Left kidney (tissue), 2 donors: ENCODE data around the gene ENTREP3. TPM values are rescaled to one million over a fixed set of nuclear protein-coding genes. Genes with fewer than 3 reads are reported as not detected.
A peak's percentile ranks its signal among the peaks of the same experiment; 100 is the strongest.

Source experiments
- DNase-seq: peaks from one replicate; pipeline ENCODE4 v3.0.0-alpha.2; 2013
- polyA plus RNA-seq: library from polyadenylated mRNA; unstranded; fragments of 120-200 nt; gene quantifications from one replicate; pipeline ENCODE4 v1.2.1, GENCODE V29; 2013; ENCODE audit not compliant: insufficient read length

The ENTREP3 gene
- polyA plus RNA-seq, 1 donor, result 23.6 TPM

DNA sequence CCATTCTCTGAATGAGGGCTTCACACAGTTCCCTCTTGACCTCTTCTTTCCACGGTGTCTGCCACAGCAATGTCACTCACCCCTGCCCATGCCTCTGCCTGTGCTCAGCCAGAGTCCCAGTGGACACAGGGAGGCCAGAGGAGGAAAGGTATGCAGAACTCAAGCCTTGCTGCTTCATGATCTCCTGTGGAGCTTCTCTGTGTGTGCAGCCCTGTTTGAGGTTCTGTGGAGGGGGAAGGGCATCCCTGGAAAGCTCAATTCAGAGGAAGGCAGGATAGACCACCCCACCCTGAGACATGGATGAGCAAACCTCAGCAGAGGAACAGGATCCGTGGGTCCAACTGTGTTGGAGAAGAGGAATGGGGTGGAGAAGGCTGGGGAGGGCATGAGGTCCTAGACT lies 24.0 kb upstream of the ENTREP3 start:
- no peak for DNase-seq

DNA sequence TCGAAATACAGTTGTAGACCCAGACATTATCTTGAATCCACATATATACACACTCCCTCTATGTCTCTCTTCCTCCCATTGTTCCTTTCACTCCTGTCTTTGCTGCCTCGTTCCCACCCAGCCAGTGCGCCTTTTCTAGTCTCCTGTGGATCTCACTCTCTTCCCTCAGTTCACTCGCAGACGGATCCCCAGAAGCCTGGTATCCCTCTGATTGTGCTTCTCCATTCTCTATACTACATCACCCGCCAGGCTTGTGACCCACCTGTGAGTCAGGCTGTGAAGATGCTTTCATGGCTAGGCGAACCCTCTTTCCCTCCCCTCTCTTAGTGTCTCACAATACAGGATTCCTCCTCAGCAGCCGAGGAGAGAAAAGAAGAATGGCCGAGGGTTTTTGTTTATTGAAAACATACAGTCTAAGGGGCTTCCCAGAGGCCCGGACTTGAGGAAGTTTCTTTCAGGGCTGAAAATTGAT lies 23.4 kb upstream of the ENTREP3 start:
- DNase-seq, result no peak

DNA sequence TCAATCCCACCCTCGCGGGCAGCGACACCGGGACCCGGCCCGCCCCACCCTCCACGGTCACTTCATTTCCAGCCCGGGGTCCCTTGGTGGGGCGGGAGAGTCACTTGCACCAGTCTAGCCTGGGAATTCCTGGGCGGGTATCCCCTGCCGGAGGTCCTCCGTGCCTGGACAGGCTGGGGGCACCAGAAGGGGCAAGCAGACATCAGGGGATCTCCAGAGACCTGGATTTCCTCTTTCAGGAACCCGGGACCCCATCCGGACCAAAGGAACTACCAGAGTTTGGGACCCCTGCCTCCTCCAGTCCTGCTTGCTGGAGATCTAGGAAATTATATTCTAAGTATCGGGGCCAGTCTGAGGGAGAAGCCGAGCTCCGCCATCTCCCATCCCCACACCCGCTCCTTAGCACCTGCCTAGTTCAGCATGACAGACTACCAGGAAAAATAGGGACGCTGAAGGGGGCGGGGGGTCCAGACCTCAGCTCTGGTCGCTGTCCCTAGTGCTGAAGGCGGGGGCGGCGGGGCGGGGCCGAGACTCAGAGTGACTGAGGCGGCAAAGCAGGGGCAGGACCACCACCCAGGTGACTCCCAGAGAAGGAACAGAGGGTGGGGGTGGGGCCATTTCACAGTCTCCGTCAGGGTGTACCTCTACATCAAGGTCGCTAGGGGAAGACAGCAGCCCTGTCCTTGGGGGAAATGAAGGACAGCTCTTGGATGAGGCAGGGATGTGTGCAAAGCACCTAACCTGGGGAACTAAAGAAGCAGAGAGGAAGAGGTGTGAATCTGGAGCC lies 22.8 kb upstream of the ENTREP3 start:
- DNase-seq, result peak; percentile 77

DNA sequence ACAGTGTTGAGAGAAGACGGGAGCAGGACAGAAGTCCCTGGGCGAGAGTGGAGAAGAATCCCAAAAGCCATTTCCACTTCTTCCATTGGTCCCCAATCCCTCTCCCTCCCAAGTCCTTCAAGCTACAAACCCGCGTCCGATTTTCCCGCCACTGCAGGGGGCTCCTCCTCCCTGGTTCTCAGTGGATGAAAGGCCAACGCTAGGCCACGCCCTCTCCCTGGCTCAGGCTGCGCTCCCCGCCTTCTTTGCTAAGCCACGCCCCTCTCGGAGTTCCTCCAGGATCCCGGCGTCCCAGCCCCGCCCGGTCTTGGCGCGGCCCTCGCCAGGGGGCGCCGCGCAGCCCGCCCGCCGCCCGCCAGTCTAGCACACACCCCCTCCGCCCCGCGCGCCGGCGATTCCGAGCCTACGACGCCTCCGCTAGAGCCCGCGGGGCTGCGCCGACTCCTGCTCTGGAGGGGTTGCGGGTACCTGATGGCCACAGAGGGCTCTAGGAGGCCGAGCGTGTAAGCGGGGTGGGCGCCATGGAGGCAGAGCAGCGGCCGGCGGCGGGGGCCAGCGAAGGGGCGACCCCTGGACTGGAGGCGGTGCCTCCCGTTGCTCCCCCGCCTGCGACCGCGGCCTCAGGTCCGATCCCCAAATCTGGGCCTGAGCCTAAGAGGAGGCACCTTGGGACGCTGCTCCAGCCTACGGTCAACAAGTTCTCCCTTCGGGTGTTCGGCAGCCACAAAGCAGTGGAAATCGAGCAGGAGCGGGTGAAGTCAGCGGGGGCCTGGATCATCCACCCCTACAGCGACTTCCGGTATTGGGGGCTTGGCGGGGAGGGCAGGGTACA lies 22.0 kb upstream of the ENTREP3 start, which contains the start of gene HCN3:
Gene HCN3, plus strand, starts transcription at position 394 of the 832 bp plus-strand sequence. Its CDS starts 128 bp downstream, at position 522.
- peak; percentile 97 for DNase-seq

DNA sequence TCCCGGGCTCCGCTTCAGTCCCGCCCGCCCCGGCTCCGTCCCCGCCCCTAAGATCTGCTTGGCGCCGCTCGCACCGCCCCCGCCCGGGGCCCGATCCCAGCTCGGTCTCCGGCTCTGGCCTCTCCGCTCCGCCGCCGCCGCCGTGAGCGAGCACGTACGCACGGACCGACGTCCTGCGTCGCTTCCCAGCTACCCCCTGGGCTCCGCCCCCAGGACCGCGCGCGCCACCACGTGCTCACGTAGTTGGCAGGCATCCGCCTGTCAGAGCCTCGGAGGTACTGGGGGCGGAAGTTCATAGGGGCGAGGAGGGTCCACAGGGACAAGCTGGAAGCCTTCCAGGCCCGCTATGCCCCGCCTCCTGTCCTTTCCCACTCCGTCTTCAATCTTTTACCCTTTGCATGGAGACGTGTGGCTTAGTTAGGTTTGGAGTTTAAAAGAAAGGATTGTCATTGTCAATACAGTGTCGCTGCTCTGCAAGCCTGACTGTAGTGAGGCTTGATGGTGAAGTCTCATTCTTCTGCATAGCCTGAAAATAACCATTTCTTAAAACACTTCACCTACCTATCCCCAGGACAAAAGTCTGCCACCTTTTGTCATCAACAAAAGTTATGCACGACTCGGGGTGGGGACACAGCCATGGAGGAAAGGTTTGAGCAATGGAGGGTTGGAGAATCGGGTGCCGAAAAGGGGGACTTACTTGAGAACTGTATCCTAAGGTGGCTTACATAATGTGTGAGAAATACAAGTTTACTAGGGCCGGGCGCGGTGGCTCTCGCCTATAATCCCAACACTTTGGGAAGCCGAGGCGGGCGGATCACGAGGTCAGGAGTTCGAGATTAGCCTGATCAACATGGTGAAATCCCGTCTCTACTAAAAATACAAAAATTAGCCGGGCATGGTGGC lies 18.3 kb upstream of the ENTREP3 start, which contains the start of gene CLK2:
Gene CLK2, minus strand, starts transcription at position 162 of the 903 bp plus-strand sequence. CDS start 2,527 bp downstream, outside the sequence.
- peak; percentile 93 for DNase-seq

DNA sequence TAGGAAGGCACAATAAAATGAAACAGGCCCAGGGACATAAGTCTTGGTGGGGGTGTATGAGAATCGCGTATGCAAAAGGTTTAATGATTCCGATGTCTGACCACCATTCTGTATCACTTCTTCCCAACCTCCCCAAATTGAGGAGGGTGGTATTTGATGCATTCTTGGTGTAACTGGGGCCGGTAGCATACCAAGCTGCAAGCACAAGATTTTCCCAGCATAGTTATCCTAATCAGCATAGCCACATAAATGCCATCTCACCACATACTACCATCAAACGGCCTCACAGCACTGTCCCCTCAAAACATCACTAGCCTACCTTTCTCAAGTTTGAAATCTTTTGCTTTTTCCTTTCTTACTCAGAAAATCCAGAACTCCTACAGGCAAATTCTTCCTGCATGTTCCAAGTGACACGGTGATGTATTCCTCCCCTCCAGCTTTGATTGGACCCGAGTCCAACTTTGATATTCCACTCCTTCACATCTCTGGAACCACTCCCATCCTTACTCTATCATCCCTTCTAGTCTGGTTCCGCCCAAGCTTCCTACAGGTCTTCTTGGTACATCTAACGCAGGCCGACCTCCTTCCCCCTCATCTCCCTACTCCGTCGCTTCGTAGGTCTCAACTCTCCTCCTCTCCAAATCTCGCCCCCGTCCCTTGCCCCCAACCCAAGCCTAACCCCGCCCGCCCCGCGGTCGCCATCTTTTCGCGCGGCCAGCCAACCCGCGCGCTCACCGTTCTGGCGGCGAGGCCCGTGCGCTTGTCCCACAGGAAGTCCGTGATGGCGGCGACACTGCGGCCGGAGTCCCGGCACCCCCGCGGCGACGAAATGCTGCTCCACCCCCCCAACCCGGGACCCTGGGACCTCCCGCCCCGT lies 17.4 kb upstream of the ENTREP3 start:
- no peak for DNase-seq

DNA sequence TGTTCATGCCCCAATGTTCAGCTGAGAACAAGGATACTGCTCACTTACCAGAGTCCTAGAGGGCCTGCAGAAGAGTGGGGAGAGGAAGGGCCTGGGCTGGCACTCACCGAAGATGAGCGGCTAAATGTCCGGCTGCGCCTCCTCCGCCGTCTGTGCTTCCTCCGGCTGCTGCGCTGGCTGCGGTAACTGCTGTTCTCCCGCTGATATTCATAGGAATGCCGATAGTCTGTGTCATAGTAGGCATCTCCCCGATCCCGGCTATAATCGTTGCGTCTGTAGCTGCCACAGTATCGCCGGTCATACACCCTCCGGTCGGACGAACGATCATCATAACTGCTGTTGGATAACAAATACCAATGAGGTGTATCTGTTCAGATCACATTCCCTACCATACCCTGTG lies 14.1 kb upstream of the ENTREP3 start:
- DNase-seq, result no peak

DNA sequence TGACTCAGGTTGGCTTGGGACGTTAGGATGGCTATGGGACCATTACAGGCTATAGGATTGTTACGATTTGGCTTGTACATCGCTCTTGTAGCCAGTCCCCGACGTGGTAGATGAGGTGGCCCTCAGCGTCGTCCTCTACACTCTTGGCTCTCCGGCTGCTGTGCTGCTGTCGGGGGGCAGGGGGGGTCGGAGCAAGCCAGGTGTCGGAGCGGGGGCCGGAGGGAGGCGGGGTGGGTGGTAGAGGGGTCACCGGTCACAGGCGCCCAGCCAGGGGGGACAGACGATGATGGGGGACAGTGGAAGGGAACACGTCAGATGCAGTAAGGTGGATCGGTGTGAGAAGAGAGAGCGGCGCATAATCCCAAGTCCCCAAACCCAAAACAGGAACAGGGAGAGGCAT lies 13.3 kb upstream of the ENTREP3 start:
- DNase-seq, result no peak

DNA sequence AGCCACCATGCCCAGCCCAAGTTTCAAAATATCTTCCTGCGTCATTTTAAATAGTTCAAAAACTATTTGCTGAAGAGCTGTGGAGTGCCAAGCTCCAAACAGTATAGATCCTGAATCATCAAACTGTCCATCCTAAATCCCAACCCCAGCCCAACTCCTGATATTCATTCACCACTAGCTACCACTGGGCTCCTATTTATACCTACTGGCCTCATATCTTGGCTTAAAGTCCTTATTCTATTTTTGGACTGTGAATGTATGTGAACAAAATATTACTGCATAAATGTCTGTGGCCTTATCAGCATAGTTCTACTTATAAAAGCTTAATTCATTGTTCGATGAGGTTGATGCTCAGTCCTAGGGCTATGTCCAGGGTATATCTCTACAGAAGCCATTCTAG lies 12.1 kb upstream of the ENTREP3 start:
- DNase-seq, result no peak

DNA sequence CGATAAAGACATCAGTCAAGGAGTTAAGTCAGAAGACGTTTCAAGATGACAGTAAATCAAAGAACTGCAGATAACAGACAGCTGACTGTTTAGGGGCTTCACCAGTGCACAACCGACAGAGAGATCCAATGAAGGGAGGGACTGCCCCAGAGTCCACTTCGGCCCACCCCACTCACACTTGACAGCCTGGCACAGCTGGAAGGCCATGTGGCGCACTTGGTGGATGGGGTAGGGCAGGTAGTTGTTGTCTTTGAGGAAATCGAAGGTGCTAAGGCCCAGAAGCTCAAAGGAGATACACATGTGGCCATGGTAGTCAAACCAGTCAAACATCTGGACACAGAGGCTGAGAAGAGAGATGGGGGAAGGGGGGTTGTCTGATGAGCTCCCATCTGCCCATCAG lies 11.3 kb upstream of the ENTREP3 start:
- DNase-seq, result no peak

DNA sequence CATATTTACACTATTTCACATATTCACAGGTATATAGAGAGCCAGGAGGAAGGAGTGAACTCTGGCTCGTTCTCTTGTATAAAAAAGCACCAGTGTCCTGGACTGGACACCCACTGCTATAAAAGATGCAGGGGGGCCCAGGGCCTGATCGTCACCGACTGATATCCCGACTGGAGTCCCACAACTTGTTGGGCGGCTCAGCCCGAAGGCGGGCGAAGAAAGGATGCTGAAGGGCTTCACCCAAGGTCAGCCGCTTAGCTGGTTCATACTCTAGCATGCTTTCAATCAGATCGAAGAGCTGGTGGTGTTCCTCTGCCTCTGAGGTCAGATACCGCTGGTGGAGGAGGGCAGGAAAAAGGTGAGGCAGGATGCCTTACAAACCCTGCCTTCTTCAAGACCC lies 7.8 kb upstream of the ENTREP3 start:
- no peak for DNase-seq

DNA sequence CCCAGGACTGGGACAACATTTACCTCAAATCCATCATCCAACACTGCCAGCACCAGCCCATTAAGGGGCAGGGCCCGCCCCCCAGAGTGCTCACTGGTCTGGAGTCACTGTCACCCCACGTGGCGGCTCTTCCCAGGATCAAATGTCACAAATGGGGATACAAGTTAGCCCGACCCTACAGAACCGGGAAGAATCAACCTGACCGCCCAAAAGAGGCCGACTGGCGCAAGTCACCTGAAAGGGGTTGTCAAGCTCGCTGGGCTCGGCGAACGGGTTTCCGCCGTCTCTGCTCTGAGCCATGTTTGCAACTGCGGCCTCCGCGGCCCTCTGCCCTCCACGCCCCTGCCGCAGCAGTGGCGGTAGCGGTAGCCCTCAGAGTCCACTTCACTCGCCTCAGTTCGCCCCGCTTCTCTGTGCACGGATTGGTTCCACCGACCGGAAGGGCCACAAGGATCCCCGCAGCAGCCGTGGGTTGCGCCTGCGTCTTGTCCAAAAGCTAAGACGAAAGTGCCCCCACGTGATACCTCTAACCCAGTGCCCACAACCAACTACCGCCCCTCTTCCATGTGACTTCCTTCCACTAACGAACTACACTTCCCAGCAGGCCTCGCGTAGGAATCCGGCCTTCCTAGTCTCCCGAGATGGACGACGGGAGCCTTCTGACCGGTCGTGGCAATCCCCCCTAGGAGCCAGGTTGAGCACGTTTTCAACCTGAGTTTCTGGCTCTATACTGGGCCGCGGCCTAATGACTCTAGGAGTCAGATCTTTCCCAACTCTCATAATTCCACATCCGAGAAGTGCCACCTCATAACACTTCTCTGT lies 6.8 kb upstream of the ENTREP3 start, which contains the start of gene SCAMP3:
Gene SCAMP3, minus strand, starts transcription at position 509 of the 822 bp plus-strand sequence. Its CDS starts 209 bp downstream, at position 300.
- peak; percentile 97 for DNase-seq

DNA sequence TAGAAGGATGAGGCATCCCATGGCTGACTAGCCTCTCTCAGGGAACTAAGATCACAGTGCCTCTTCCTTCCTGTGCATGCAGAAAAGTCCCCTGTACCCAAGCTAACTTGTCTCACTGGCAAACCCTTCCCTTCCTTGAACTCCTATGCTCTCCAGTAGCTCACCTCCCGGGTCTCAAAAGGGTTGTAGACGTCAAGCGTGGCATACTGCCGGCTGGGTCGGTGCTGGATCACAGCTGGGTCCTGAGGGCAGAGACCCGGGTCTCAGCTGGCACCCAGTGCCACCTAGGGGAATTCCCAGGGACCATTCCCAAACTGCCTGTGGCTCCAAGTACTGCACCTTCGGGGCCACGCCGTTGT lies 6.2 kb upstream of the ENTREP3 start:
- DNase-seq, result no peak

DNA sequence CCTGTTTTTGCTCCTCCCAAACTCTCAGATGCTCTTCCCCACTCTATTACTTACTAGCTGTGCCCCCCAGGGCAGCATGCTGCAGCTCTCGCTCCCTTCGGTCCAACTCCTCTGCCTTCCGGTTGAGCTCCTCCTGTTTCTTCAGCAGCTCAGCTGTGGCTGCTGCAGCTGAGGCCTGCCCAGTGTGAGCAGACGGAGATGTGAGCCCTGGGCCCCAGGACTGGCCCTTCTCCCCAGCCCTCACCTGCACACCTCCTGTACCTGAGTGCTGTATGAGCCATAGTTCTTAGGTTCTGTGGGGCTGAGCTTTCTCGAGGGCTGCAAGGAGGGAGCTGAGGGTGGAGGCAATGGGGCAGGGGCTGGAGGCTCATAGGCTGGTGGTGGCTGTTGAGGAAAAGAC lies 5.0 kb upstream of the ENTREP3 start:
- no peak for DNase-seq

DNA sequence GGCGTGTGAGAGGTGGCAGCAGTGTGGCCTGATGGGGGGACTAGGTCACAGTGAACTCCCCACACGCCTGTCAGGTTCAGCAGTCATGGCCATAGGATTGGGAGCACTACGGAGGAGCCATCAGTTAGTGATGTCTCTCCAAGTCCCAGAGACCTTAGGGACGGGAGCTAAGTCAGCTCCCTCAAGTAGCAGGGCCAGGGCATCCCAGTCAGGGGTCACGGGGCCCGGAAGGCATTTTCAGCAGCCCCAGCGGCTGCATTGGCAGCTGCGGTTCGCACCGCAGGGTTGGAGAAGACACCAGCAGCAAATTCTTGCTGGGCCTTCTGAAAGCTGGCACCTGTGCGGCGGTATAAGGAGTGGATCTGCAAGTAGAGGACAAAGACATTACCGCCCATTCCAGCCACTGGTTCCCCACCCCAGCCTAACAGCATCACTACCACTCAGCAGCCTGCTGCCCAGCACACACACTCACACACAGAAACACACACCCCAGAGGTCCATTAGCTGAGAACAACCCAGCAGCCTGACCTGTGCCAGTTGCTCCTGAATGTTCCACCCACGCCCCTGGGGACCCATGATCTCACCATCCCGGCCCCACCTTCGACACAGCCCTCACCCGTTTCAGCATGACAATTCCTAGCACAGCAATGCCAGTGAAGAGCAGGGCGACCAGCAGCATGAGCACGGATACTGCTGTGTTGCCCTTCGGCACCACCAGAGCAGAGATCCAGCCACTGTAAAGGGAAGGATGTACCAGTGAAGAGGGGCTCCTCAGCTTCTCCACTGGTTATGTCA lies 972 bp upstream of the ENTREP3 start:
- DNase-seq, result no peak

DNA sequence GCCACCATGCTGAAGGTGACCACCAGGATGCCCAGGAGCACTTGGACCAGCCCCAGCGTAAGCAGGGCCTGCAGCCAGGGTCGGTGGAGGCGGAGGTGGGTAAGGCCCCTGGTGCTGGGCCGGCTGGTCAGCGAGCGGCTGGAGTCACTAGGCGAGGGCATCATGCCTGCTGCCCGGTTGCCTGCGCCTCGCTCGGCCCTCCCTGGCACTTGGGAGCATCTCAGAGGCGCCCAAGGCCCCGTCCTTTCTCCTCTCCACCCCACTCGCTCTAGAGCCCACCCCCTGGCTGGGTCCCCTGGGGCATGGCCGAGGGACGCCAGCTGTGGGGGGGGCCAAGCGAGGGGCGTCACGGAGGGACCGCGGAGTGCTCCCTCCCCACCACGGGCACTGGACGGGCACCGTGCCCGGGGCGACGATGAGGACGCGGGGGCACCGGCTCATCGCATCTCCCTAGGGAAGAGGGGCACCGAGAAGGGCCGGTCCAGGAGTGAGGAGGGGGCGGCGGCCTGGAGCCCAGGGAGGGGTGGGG lies 505 bp downstream of the ENTREP3 start:
- DNase-seq, result no peak

DNA sequence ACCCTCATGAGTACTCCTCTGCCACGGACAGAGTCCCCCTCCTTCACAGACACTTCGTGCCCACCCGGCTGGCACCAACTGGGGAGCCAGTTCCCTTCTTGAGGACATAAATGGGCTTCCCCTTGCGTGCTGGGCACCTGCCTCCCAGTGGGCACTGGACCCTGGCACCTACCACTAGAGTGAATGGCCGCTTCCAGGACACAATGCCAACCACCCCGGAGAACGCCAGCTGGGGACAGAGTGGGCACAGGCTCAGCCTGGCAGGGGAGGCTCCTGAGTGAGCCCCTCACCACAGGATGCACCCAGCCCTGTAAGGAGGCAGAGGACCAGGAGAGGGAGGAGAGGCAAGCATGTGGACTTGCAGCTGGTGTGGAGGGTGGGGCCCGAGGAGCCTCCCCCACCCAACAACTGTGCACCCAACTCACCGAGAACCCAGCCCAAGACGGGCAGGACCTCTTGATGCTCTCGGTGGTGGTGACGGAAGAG lies 1.0 kb downstream of the ENTREP3 start:
- DNase-seq, result no peak

DNA sequence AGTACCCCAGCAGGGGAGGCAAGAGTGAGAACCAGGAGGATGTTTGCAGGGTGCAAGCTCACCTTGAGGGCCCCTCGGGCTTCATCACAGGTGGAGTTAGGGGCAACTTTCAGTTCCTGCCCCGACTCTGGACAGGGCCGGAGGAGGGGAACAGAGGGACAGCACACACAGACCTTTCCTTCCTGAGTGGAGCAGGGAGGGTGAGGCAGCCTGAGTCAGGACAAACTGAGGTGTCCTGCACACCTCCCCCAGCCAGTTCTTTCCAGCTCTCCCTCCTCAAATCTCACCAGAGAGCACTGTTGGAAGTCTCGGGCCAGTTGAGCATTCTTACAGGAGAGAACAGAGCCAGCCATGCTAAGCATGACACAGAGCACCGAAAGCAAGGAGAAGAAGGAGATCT lies 1.5 kb downstream of the ENTREP3 start:
- no peak for DNase-seq

DNA sequence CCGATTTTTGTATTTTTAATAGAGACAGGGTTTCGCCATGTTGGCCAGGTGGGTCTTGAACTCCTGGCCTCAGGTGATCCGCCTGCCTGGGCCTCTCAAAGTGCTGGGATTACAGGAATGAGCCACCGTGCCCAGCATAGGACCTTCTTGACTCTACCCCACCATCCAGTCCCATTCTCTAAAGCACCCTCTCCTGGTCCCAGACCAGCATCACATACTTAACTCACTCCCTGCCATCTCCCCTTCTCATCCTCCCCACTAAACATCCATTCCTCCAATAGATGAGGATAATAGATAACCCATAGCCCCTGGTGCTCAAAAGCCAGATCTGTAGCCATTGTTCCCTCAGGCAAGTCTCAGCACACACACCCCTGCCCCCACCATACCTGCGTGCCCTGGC lies 2.1 kb downstream of the ENTREP3 start:
- DNase-seq, result no peak
